Thyroid gland (tissue), 4 donors: Measurements from ENCODE around the gene PRAC1. TPM values are rescaled to one million over a fixed set of nuclear protein-coding genes. Genes with fewer than 3 reads are reported as not detected.

ENCODE experiments used
- DNase-seq, 2 donors: peaks; one replicate each; pipeline ENCODE4 v3.0.0-alpha.2; 2019
- H3K27ac ChIP-seq, 3 donors: fragments of 200-600 bp; sonication (generic); 1 replicate in 2 of 3; 2 replicates in 1 of 3; pipeline ENCODE4 v1.5.1; 2016 to 2019; ENCODE audit warnings: mild to moderate bottlenecking in 1 of 3, moderate library complexity in 1 of 3
- H3K27me3 ChIP-seq: fragments of 200-600 bp; sonication (generic); one replicate; pipeline ENCODE4 v1.5.1; 2019
- H3K36me3 ChIP-seq, 2 donors: fragments of 200-600 bp; sonication (generic); one replicate each; pipeline ENCODE4 v1.5.1; 2016 to 2019
- H3K4me1 ChIP-seq, 2 donors: fragments of 200-600 bp; sonication (generic); one replicate each; pipeline ENCODE4 v1.5.1; 2017 to 2019
- H3K4me3 ChIP-seq, 3 donors: fragments of 200-600 bp; sonication (generic); replicated peaks in 1 of 3; 1 replicate in 2 of 3; 2 replicates in 1 of 3; pipeline ENCODE4 v1.5.1; 2016; ENCODE audit warnings: mild to moderate bottlenecking in 1 of 3
- H3K9me3 ChIP-seq: fragments of 200-600 bp; sonication (generic); one replicate; pipeline ENCODE4 v1.5.1; 2017
- CTCF ChIP-seq, 6 experiments: fragments of 200-600 bp in 3 of 6; fragments of 450-650 bp in 3 of 6; sonication (generic) in 3 of 6; IDR thresholded peaks; one replicate each; pipeline ENCODE4 v1.5.1; 2016 to 2019; ENCODE audit warnings: antibody characterized with exemption in 6 of 6, mild to moderate bottlenecking in 2 of 6, inconsistent platforms in 1 of 6, moderate library complexity in 1 of 6
- POLR2A ChIP-seq, 2 donors: fragments of 450-650 bp; IDR thresholded peaks; one replicate each; pipeline ENCODE4 v1.6.1; 2017; ENCODE audit warnings: antibody characterized with exemption in 2 of 2, mild to moderate bottlenecking in 2 of 2, moderate library complexity in 1 of 2
- whole genome bisulfite sequencing, 2 donors: methylation state at CpG; one replicate each; pipeline ENCODE4 v1.1.5; 2017; 5-methylcytosine and 5-hydroxymethylcytosine counted together
- intact Hi-C: fragments of 100-400 bp; cut with DNase I; formaldehyde crosslinking; loops from one replicate; pipeline ENCODE4 v1.15.1; 2023
- total RNA-seq, 4 donors: library from RNA; depleted of rRNA; stranded (reverse); fragments of >200 nt; gene quantifications; one replicate each; pipeline ENCODE4 v1.2.3, GENCODE V29; 2016

PRAC1 gene
- total RNA-seq, 4 donors from 2014 or later = not detected

- H3K27me3 ChIP-seq = peaks cover 80% of the 10 kb centered on the region
- intact Hi-C loops = loop anchor here (10.0 kb wide), 1 partner anchor 164 kb away; no protein-coding TSS in a partner anchor
- no peaks in the 10 kb centered on the region for H3K36me3 ChIP-seq
- H3K4me3 ChIP-seq = no peak overlapping the region
- no peaks in the 10 kb centered on the region for H3K9me3 ChIP-seq
- no peak for DNase-seq
- peaks cover 7 to 29% of the 10 kb centered on the region in 2 donors for H3K4me1 ChIP-seq
- 23% methylated on average over 11 of the region's 11 CpGs for WGBS, 2 donors
- TF ChIP-seq CTCF (IDR thresholded peaks at IDR 0.05) = no peak
- TF ChIP-seq POLR2A (IDR thresholded peaks at IDR 0.05) = no peak
- no peak overlapping the region for H3K27ac ChIP-seq
Measured at GRCh38 chr17:48720266-48721008, 1.9 kb downstream of the PRAC1 start.

- H3K27ac ChIP-seq = no peak overlapping the region
- DNase-seq = no peak
- intact Hi-C loops = loop anchor here (10.0 kb wide), 1 partner anchor 165 kb away; no protein-coding TSS in a partner anchor
- H3K9me3 ChIP-seq = no peaks in the 10 kb centered on the region
- no peak overlapping the region for H3K4me3 ChIP-seq
- no peaks in the 10 kb centered on the region for H3K36me3 ChIP-seq
- WGBS, 2 donors = 6 to 11% methylated on average over 31 to 32 of the region's 37 CpGs
- TF ChIP-seq CTCF (IDR thresholded peaks at IDR 0.05) (no peak), POLR2A (IDR thresholded peaks at IDR 0.05) (no peak)
- H3K4me1 ChIP-seq = peaks cover 7 to 23% of the 10 kb centered on the region in 2 donors
- peaks cover 73% of the 10 kb centered on the region for H3K27me3 ChIP-seq
Measured at GRCh38 chr17:48719642-48720265, 2.6 kb downstream of the PRAC1 start.

- H3K4me3 ChIP-seq = no peak overlapping the region
- no peak for DNase-seq
- intact Hi-C loops = no loop called here
- peaks cover 66% of the 10 kb centered on the region for H3K27me3 ChIP-seq
- WGBS, 2 donors = 9% methylated on average over 34 to 51 of the region's 80 CpGs
- no peaks in the 10 kb centered on the region for H3K9me3 ChIP-seq
- no peaks in the 10 kb centered on the region for H3K36me3 ChIP-seq
- peaks cover 2 to 16% of the 10 kb centered on the region in 2 donors for H3K4me1 ChIP-seq
- H3K27ac ChIP-seq = no peak overlapping the region
- no peak for TF ChIP-seq POLR2A (IDR thresholded peaks at IDR 0.05)
- no peak for TF ChIP-seq CTCF (IDR thresholded peaks at IDR 0.05)
Measured at GRCh38 chr17:48718761-48719641, 3.3 kb downstream of the PRAC1 start.

GRCh38 chr17:48718227-48718760 is 4.0 kb downstream of the PRAC1 start:
- intact Hi-C loops = no loop called here
- Histone ChIP-seq H3K4me3 (no peak overlapping the region), H3K4me1 (peaks cover 0 to 9% of the 10 kb centered on the region in 2 donors), H3K27me3 (peaks cover 59% of the 10 kb centered on the region), H3K36me3 (no peaks in the 10 kb centered on the region), H3K27ac (no peak overlapping the region), H3K9me3 (no peaks in the 10 kb centered on the region)
- no peak for DNase-seq
- no peak for TF ChIP-seq POLR2A (IDR thresholded peaks at IDR 0.05)
- TF ChIP-seq CTCF (IDR thresholded peaks at IDR 0.05) = no peak
- 17 to 18% methylated on average over 18 to 24 of the region's 24 CpGs for WGBS, 2 donors
